Psoas muscle (tissue), 8 donors: ENCODE results near the gene RASSF6. TPM values are rescaled to one million over a fixed set of nuclear protein-coding genes. Genes with fewer than 3 reads are reported as not detected.

Experiments
- ATAC-seq, 4 donors: fragments of 200-7000 bp; cut with Tn5 transposase; one replicate each; pipeline ENCODE4 v1.9.1; 2020; ENCODE audit warnings: moderate library complexity in 3 of 4, mild to moderate bottlenecking in 2 of 4
- DNase-seq, 2 donors: peaks; one replicate each; pipeline ENCODE4 v3.0.0-alpha.2; 2020
- H3K27ac ChIP-seq: fragments of 200-600 bp; one replicate; pipeline ENCODE4 v1.8.0; 2022
- H3K27me3 ChIP-seq, 3 donors: fragments of 200-600 bp in 1 of 3; one replicate each; pipeline versions ENCODE4 v1.6.1 to v1.8.0; 2013 to 2022; ENCODE audit warnings: low read length in 2 of 3, mild to moderate bottlenecking in 2 of 3, moderate library complexity in 1 of 3; ENCODE audit not compliant: insufficient read depth in 3 of 3
- H3K36me3 ChIP-seq, 2 donors: fragments of 200-600 bp in 1 of 2; one replicate each; pipeline versions ENCODE4 v1.6.1 to v1.8.0; 2013 to 2022; ENCODE audit warnings: low read depth in 1 of 2, mild to moderate bottlenecking in 1 of 2, moderate library complexity in 1 of 2; ENCODE audit not compliant: insufficient read depth in 1 of 2
- H3K4me1 ChIP-seq: fragments of 200-600 bp; one replicate; pipeline ENCODE4 v1.8.0; 2022
- H3K4me3 ChIP-seq: fragments of 200-600 bp; one replicate; pipeline ENCODE4 v1.8.0; 2022; ENCODE audit warnings: mild to moderate bottlenecking
- H3K9me3 ChIP-seq: fragments of 200-600 bp; one replicate; pipeline ENCODE4 v1.8.0; 2022
- CTCF ChIP-seq: fragments of 200-600 bp; IDR thresholded peaks from one replicate; pipeline ENCODE4 v1.8.0; 2022; ENCODE audit warnings: antibody characterized with exemption
- WGBS, 3 donors: extraction: QIAGEN DNeasy Blood & Tissue Kit; methylation state at CpG; one replicate each; pipeline versions ENCODE4 v1.1.6 to v1.1.7; 2013; 5-methylcytosine and 5-hydroxymethylcytosine counted together
- intact Hi-C, 2 donors: fragments of 100-400 bp; cut with DNase I; formaldehyde crosslinking; loops; one replicate each; pipeline versions ENCODE4 v1.11.0 to v1.14.2; 2022
- polyA plus RNA-seq, 3 donors: library from polyadenylated mRNA; stranded (reverse); fragments of 200-250 nt; gene quantifications; one replicate each; pipeline ENCODE4 v1.2.3, GENCODE V29; 2013
- total RNA-seq, 4 donors: library from RNA; stranded (reverse); fragmentation: NEBNext Ultra II Directional in 2 of 4; extraction: Animal tissue kit (Norgen Biotek cat#: 25700) in 2 of 4; gene quantifications; one replicate each; pipeline versions ENCODE4 v1.2.1 to v1.2.4, GENCODE V29; 2021 to 2023
- donor health status: healthy with polysubstance abuse.
- donor health status: DM: no; HTN: no; CAD: no; lungs with moderate emphysema.
- donor health status: Bipolar disorder and iron deficiency.
- donor health status: healthy.
- donor health status: DM: yes; HTN: yes; CAD: no.
- donor health status: DM: no; HTN: no; CAD: no.
- donor health status: DM: no; HTN: no; CAD: no.
- donor health status: DM: yes; HTN: yes; CAD: no.

RASSF6 gene
- total and polyA plus RNA-seq, 7 donors = 0.01 TPM; not detected in 6

GRCh38 chr4:73541251-73541650, 79.0 kb downstream of the RASSF6 start:
- H3K27me3 ChIP-seq = no peaks in the 10 kb centered on the region
- no peaks in the 10 kb centered on the region for H3K4me1 ChIP-seq
- no peak for TF ChIP-seq CTCF
- no peak overlapping the region for H3K27ac ChIP-seq
- DNase-seq (no peak), ATAC-seq (no peak)
- no peaks in the 10 kb centered on the region for H3K36me3 ChIP-seq
- WGBS, 3 donors = 63 to 72% (median 67%) methylated on average over 3 of the region's 3 CpGs
- intact Hi-C loops = no loop called here
- H3K4me3 ChIP-seq = no peak overlapping the region
- H3K9me3 ChIP-seq = no peaks in the 10 kb centered on the region

GRCh38 chr4:73540826-73541225, 79.4 kb downstream of the RASSF6 start:
- Histone ChIP-seq H3K4me1 (no peaks in the 10 kb centered on the region), H3K9me3 (no peaks in the 10 kb centered on the region), H3K36me3 (no peaks in the 10 kb centered on the region), H3K4me3 (no peak overlapping the region), H3K27me3 (no peaks in the 10 kb centered on the region), H3K27ac (no peak overlapping the region)
- 81 to 86% (median 84%) methylated on average over 3 of the region's 3 CpGs for WGBS, 3 donors
- no peak for DNase-seq
- ATAC-seq = no peak
- no peak for TF ChIP-seq CTCF
- intact Hi-C loops = no loop called here

- DNase-seq (no peak), ATAC-seq (no peak)
- intact Hi-C loops = no loop called here
- 60 to 66% (median 60%) methylated on average over 4 of the region's 4 CpGs for WGBS, 3 donors
- Histone ChIP-seq H3K9me3 (no peaks in the 10 kb centered on the region), H3K4me1 (no peaks in the 10 kb centered on the region), H3K27me3 (no peaks in the 10 kb centered on the region), H3K4me3 (no peak overlapping the region), H3K27ac (no peak overlapping the region), H3K36me3 (no peaks in the 10 kb centered on the region)
- TF ChIP-seq CTCF = no peak
These were observed 80.8 kb downstream of the RASSF6 start for GRCh38 chr4:73539386-73539785.

- Histone ChIP-seq H3K9me3 (no peaks in the 10 kb centered on the region), H3K27me3 (no peaks in the 10 kb centered on the region), H3K4me3 (no peak overlapping the region), H3K4me1 (no peaks in the 10 kb centered on the region), H3K36me3 (no peaks in the 10 kb centered on the region), H3K27ac (no peak overlapping the region)
- intact Hi-C loops = no loop called here
- ATAC-seq = no peak
- no peak for DNase-seq
- no peak for TF ChIP-seq CTCF
- 79 to 80% (median 80%) methylated on average over 2 of the region's 2 CpGs for WGBS, 3 donors
These were observed 82.1 kb downstream of the RASSF6 start for GRCh38 chr4:73538162-73538561.
